HepG2 (cell line): Measurements from ENCODE around the gene PTPRF. TPM values are rescaled to one million over a fixed set of nuclear protein-coding genes. Genes with fewer than 3 reads are reported as not detected.

Experiments used
- BRF2 ChIP-seq: sonication (generic); formaldehyde crosslinking; IDR thresholded peaks from 2 replicates; pipeline ENCODE4 v1.8.1; 2022; ENCODE audit warnings: mild to moderate bottlenecking, missing genetic modification reagents
- CEBPG ChIP-seq: IDR thresholded peaks from 2 replicates; pipeline ENCODE4 v1.6.1; 2016
- CHCHD3 ChIP-seq: sonication (generic); formaldehyde crosslinking; IDR thresholded peaks from 2 replicates; pipeline ENCODE4 v1.8.0; 2022; ENCODE audit warnings: mild to moderate bottlenecking, missing genetic modification reagents, moderate library complexity
- DRAP1 ChIP-seq: IDR thresholded peaks from 2 replicates; pipeline ENCODE4 v1.6.1; 2016; ENCODE audit warnings: missing genetic modification reagents, missing compliant biosample characterization
- GATAD1 ChIP-seq: IDR thresholded peaks from 2 replicates; pipeline ENCODE4 v1.6.1; 2016; ENCODE audit warnings: missing genetic modification reagents, missing compliant biosample characterization
- KDM4B ChIP-seq: sonication (generic); formaldehyde crosslinking; IDR thresholded peaks from 2 replicates; pipeline ENCODE4 v1.4.0; 2020; ENCODE audit warnings: missing genetic modification reagents
- MAZ ChIP-seq, 2 experiments: sonication (generic) in 1 of 2; formaldehyde crosslinking in 1 of 2; IDR thresholded peaks; 2 replicates each; pipeline versions ENCODE4 v1.5.0 to v1.6.1; 2012 to 2020; ENCODE audit warnings: low read depth in 2 of 2, mild to moderate bottlenecking in 2 of 2, borderline replicate concordance in 1 of 2, improper control_type of control experiment in 1 of 2, low read length in 1 of 2, missing genetic modification reagents in 1 of 2, moderate library complexity in 1 of 2
- MLX ChIP-seq: IDR thresholded peaks from 2 replicates; pipeline ENCODE4 v1.6.1; 2016
- NR2F1 ChIP-seq, 2 experiments: fragments of 450-650 bp in 1 of 2; formaldehyde crosslinking in 1 of 2; IDR thresholded peaks; 2 replicates each; pipeline versions ENCODE4 v1.5.0 to v1.6.1; 2016 to 2020; ENCODE audit warnings: mild to moderate bottlenecking in 1 of 2, missing compliant biosample characterization in 1 of 2, missing genetic modification reagents in 1 of 2, moderate library complexity in 1 of 2
- SNAPC2 ChIP-seq: sonication (generic); formaldehyde crosslinking; IDR thresholded peaks from 2 replicates; pipeline ENCODE4 v1.8.1; 2022; ENCODE audit warnings: mild to moderate bottlenecking, missing genetic modification reagents
- TBL1XR1 ChIP-seq: fragments of 150-350 bp; IDR thresholded peaks from 2 replicates; pipeline ENCODE4 v1.6.1; 2014; ENCODE audit warnings: borderline replicate concordance, low read length; ENCODE audit not compliant: partially characterized antibody
- ZBTB40 ChIP-seq, 2 experiments: fragments of 450-650 bp in 1 of 2; sonication (generic) in 1 of 2; formaldehyde crosslinking in 1 of 2; IDR thresholded peaks; 2 replicates each; pipeline versions ENCODE4 v1.6.1 to v1.8.0; 2016 to 2022; ENCODE audit warnings: antibody characterized with exemption in 1 of 2, mild to moderate bottlenecking in 1 of 2, missing genetic modification reagents in 1 of 2
- ZNF644 ChIP-seq: IDR thresholded peaks from 2 replicates; pipeline ENCODE4 v1.6.1; 2016; ENCODE audit warnings: low read depth
- ZNF775 ChIP-seq: sonication (generic); formaldehyde crosslinking; IDR thresholded peaks from 2 replicates; pipeline ENCODE4 v1.4.0; 2020; ENCODE audit warnings: missing genetic modification reagents, mild to moderate bottlenecking, moderate library complexity, borderline replicate concordance
- polyA plus RNA-seq, 8 experiments: library from polyadenylated mRNA; depleted of rRNA in 3 of 8; stranded (reverse) in 7 of 8; unstranded in 1 of 8; fragments of >200 nt; fragmentation: Illumina TruSeq in 4 of 8; extraction: Trizol in 4 of 8; gene quantifications; 2 replicates each; pipeline versions ENCODE4 v1.2.1 to v1.2.3, GENCODE V29; 2011 to 2016; ENCODE audit warnings: low read depth in 4 of 8, missing spikeins in 1 of 8, mixed read lengths in 1 of 8; ENCODE audit not compliant: insufficient read depth in 1 of 8
- total RNA-seq, 5 experiments: library from RNA; depleted of rRNA; stranded (reverse); fragments of >200 nt; fragmentation: Illumina TruSeq; extraction: Trizol; gene quantifications; 2 replicates each; pipeline ENCODE4 v1.2.3, GENCODE V29; 2016; ENCODE audit warnings: low read depth in 1 of 5
- TF ChIP-seq, protein P1 (sequence below): sonication (generic); formaldehyde crosslinking; IDR thresholded peaks from 2 replicates; pipeline ENCODE4 v1.8.1; 2023; ENCODE audit warnings: missing genetic modification reagents, mild to moderate bottlenecking, borderline replicate concordance

PTPRF gene
- total and polyA plus RNA-seq, 2 of the 13 experiments (the other 11 are each of a cell fraction or from before 2014, with no cell fraction given), result 55.9 to 167 TPM

DNA sequence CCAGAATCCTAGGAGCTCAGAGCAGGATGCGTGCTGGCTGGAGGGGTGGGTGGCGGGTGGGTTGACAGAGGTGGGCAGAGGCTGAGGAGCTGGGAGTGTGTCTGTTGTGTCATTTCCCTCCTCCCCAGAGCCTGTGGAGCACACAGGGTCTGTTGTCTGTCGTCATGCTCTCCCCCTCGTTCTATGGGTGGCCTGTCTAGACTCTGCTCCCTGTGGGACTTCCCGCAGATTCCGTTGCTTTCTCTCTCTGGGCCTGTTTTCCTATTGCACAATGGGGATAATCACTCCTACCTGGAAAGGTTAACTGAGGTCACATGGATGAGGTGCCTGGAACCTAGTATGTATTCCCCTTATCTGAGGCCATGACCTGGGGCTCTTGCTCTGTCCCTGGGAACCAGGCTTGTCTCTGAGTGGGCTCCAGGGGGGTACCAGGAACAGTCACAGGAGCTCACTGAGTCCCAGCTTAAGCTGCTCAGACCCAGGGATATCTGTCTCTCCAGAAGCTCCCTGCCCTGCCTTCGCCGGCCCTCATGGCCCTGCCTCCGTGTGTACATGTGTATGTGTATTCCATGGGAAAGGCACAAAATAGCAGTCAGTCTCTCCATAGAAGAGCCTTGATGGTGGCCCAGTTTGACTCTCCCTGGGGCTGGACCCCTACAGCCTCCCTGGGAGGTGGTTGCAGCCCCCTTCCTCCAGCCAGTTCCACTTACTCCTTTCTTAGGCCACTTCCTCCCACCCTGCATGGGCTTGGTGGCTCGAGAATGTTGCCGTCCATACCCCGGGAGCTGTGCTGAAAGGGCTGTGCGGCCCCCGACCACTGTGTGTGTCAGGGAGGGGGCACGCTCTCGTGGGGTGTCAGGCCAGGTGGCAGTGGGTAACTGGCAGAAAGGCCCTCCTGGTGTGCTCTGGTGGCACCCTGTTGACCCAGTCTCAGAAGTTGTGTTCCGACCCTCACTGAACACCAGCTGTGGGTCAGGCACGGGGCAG lies 17.9 kb downstream of the PTPRF start (continued):
- TF ChIP-seq ZBTB40 (IDR thresholded peaks at IDR 0.05), result no peak
- peak; percentile 83 for TF ChIP-seq ZBTB40 (CRISPR knock-in tag; IDR thresholded peaks at IDR 0.05)
- peak; percentile 98 for TF ChIP-seq KDM4B (CRISPR knock-in tag)
- TF ChIP-seq ZNF644, result peak; percentile 27; the same call in 1 of the 2 replicates
- TF ChIP-seq SNAPC2 (CRISPR knock-in tag), result peak; percentile 82
- TF ChIP-seq MAZ (IDR thresholded peaks at IDR 0.05; ENCODE audit: borderline replicate concordance, low read depth, low read length), result peak; percentile 70
- TF ChIP-seq MAZ (CRISPR knock-in tag; IDR thresholded peaks at IDR 0.05; ENCODE audit: low read depth), result peak; percentile 90
- TF ChIP-seq, protein P1, sequence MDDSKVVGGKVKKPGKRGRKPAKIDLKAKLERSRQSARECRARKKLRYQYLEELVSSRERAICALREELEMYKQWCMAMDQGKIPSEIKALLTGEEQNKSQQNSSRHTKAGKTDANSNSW (CRISPR knock-in tag), result no peak
- TF ChIP-seq ZNF775 (CRISPR knock-in tag), result peak; percentile 81; the same call in 1 of the 2 replicates
- peak; percentile 79; the same call in 1 of the 2 replicates for TF ChIP-seq BRF2
- no peak for TF ChIP-seq CHCHD3 (CRISPR knock-in tag)
- TF ChIP-seq DRAP1 (CRISPR knock-in tag), result peak; percentile 46; the same call in 1 of the 2 replicates
- peak; percentile 97 for TF ChIP-seq TBL1XR1
- TF ChIP-seq CEBPG, result peak; percentile 99
- peak; percentile 84; the same call in 1 of the 2 replicates for TF ChIP-seq MLX (CRISPR knock-in tag)
- peak; percentile 79 for TF ChIP-seq GATAD1
- peak; percentile 97 to 99 for TF ChIP-seq NR2F1 (CRISPR knock-in tag; IDR thresholded peaks at IDR 0.05)
